Neural progenitor cell (in vitro differentiated cells): ENCODE results near the gene HDAC4. TPM values are rescaled to one million over a fixed set of nuclear protein-coding genes. Genes with fewer than 3 reads are reported as not detected.

Source experiments
- DNase-seq: peaks from one replicate; pipeline ENCODE4 v3.0.0-alpha.2; 2016; ENCODE audit warnings: low spot score
- H2AFZ ChIP-seq: fragments of 200-600 bp; sonication (generic); replicated peaks from 2 replicates; pipeline ENCODE4 v1.6.1; 2016; ENCODE audit warnings: antibody characterized with exemption
- H3F3A ChIP-seq: fragments of 200-600 bp; sonication (generic); 2 replicates; pipeline ENCODE4 v1.6.1; 2016; ENCODE audit warnings: antibody characterized with exemption, low read depth
- H3K27ac ChIP-seq: fragments of 200-600 bp; sonication (generic); 2 replicates; pipeline ENCODE4 v1.5.1; 2016; ENCODE audit warnings: mild to moderate bottlenecking
- H3K27me3 ChIP-seq: fragments of 200-600 bp; sonication (generic); 2 replicates; pipeline ENCODE4 v1.6.1; 2016; ENCODE audit warnings: mild to moderate bottlenecking, moderate library complexity
- H3K36me3 ChIP-seq: fragments of 200-600 bp; sonication (generic); 2 replicates; pipeline ENCODE4 v1.5.1; 2016
- H3K4me1 ChIP-seq: fragments of 200-600 bp; sonication (generic); 2 replicates; pipeline ENCODE4 v1.6.1; 2016; ENCODE audit warnings: mixed run types
- H3K4me2 ChIP-seq: fragments of 200-600 bp; sonication (generic); 2 replicates; pipeline ENCODE4 v1.6.1; 2016
- H3K4me3 ChIP-seq: fragments of 200-600 bp; sonication (generic); 2 replicates; pipeline ENCODE4 v1.5.1; 2016
- H3K79me2 ChIP-seq: fragments of 200-600 bp; sonication (generic); 2 replicates; pipeline ENCODE4 v1.6.1; 2016; ENCODE audit warnings: low read depth
- H3K9ac ChIP-seq: fragments of 200-600 bp; sonication (generic); 2 replicates; pipeline ENCODE4 v1.6.1; 2016
- H3K9me3 ChIP-seq: fragments of 200-600 bp; sonication (generic); 2 replicates; pipeline ENCODE4 v1.5.1; 2016; ENCODE audit warnings: low read depth
- H4K20me1 ChIP-seq: fragments of 200-600 bp; sonication (generic); 2 replicates; pipeline ENCODE4 v1.6.1; 2016; ENCODE audit warnings: low read depth
- H3K27ac Mint-ChIP-seq: 3 replicates; pipeline ENCODE4 v1.8.0; 2021; ENCODE audit warnings: mixed read lengths
- H3K27me3 Mint-ChIP-seq: 2 replicates; pipeline ENCODE4 v1.8.0; 2022; ENCODE audit warnings: low read depth, mild to moderate bottlenecking, inconsistent platforms, moderate library complexity, mixed read lengths; ENCODE audit not compliant: insufficient read depth
- H3K36me3 Mint-ChIP-seq: 3 replicates; pipeline ENCODE4 v1.8.0; 2021; ENCODE audit warnings: mixed read lengths
- H3K4me1 Mint-ChIP-seq: 3 replicates; pipeline ENCODE4 v1.8.0; 2021; ENCODE audit warnings: mixed read lengths
- H3K4me3 Mint-ChIP-seq: 3 replicates; pipeline ENCODE4 v1.8.0; 2021; ENCODE audit warnings: mild to moderate bottlenecking, moderate library complexity, mixed read lengths
- H3K9me3 Mint-ChIP-seq: 3 replicates; pipeline ENCODE4 v1.8.0; 2020; ENCODE audit warnings: mixed read lengths
- EZH2 ChIP-seq: fragments of 200-600 bp; sonication (generic); IDR thresholded peaks from 2 replicates; pipeline ENCODE4 v1.6.1; 2017; ENCODE audit warnings: antibody characterized with exemption, mild to moderate bottlenecking, moderate library complexity
- EZH2phosphoT487 ChIP-seq: fragments of 200-600 bp; sonication (generic); IDR thresholded peaks from 2 replicates; pipeline ENCODE4 v1.6.1; 2017; ENCODE audit warnings: antibody characterized with exemption
- total RNA-seq: library from RNA; depleted of rRNA; stranded (reverse); fragments of >200 nt; gene quantifications from 2 replicates; pipeline ENCODE4 v1.2.3, GENCODE V29; 2015; ENCODE audit warnings: low replicate concordance
- TF ChIP-seq, protein P1 (sequence below): fragments of 200-600 bp; sonication (generic); IDR thresholded peaks from 2 replicates; pipeline ENCODE4 v1.5.1; 2017; ENCODE audit warnings: antibody characterized with exemption, mild to moderate bottlenecking

Gene HDAC4
- total RNA-seq, 1 donor from 2014 or later: 36.0 TPM

GRCh38 chr2:239354132-239354790, 46.6 kb downstream of the HDAC4 start:
- Mint-ChIP-seq H3K27ac (no peak overlapping the region), H3K4me1 (peaks cover 14% of the 10 kb centered on the region), H3K9me3 (peaks cover 31% of the 10 kb centered on the region), H3K36me3 (peaks cover 51% of the 10 kb centered on the region), H3K4me3 (no peak overlapping the region), H3K27me3 (peaks cover 2% of the 10 kb centered on the region)
- Histone ChIP-seq H3K9me3 (peaks cover 4% of the 10 kb centered on the region), H3K4me1 (peaks cover 16% of the 10 kb centered on the region), H3K4me3 (no peak overlapping the region), H3K27me3 (no peaks in the 10 kb centered on the region), H3K36me3 (peaks cover 5% of the 10 kb centered on the region), H3K9ac (no peak overlapping the region), H2AFZ (no peak overlapping the region), H3K4me2 (no peak overlapping the region), H4K20me1 (peaks cover 20% of the 10 kb centered on the region), H3F3A (peaks cover 12% of the 10 kb centered on the region), H3K79me2 (peaks cover 76% of the 10 kb centered on the region), H3K27ac (no peak overlapping the region)
- DNase-seq: no peak
- no peak for TF ChIP-seq EZH2phosphoT487
- TF ChIP-seq, protein P1, sequence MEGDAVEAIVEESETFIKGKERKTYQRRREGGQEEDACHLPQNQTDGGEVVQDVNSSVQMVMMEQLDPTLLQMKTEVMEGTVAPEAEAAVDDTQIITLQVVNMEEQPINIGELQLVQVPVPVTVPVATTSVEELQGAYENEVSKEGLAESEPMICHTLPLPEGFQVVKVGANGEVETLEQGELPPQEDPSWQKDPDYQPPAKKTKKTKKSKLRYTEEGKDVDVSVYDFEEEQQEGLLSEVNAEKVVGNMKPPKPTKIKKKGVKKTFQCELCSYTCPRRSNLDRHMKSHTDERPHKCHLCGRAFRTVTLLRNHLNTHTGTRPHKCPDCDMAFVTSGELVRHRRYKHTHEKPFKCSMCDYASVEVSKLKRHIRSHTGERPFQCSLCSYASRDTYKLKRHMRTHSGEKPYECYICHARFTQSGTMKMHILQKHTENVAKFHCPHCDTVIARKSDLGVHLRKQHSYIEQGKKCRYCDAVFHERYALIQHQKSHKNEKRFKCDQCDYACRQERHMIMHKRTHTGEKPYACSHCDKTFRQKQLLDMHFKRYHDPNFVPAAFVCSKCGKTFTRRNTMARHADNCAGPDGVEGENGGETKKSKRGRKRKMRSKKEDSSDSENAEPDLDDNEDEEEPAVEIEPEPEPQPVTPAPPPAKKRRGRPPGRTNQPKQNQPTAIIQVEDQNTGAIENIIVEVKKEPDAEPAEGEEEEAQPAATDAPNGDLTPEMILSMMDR: no peak
- no peak for TF ChIP-seq EZH2

- Histone ChIP-seq H3K9ac (no peak overlapping the region), H3F3A (peaks cover 12% of the 10 kb centered on the region), H3K4me1 (peaks cover 20% of the 10 kb centered on the region), H2AFZ (no peak overlapping the region), H3K4me3 (no peak overlapping the region), H3K27me3 (no peaks in the 10 kb centered on the region), H3K36me3 (peaks cover 5% of the 10 kb centered on the region), H3K79me2 (peaks cover 77% of the 10 kb centered on the region), H3K27ac (no peak overlapping the region), H3K4me2 (no peak overlapping the region), H4K20me1 (peaks cover 22% of the 10 kb centered on the region), H3K9me3 (peaks cover 4% of the 10 kb centered on the region)
- TF ChIP-seq, protein P1: no peak
- TF ChIP-seq EZH2phosphoT487 (no peak), EZH2 (no peak)
- H3K9me3 Mint-ChIP-seq: peaks cover 30% of the 10 kb centered on the region
- H3K27me3 Mint-ChIP-seq: peaks cover 2% of the 10 kb centered on the region
- H3K27ac Mint-ChIP-seq: no peak overlapping the region
- DNase-seq: no peak
- peaks cover 17% of the 10 kb centered on the region for H3K4me1 Mint-ChIP-seq
- no peak overlapping the region for H3K4me3 Mint-ChIP-seq
- H3K36me3 Mint-ChIP-seq: peaks cover 50% of the 10 kb centered on the region
Observed at GRCh38 chr2:239353692-239354091, 47.1 kb downstream of the HDAC4 start.

- H3K27ac Mint-ChIP-seq: no peak overlapping the region
- Histone ChIP-seq H3K4me1 (peaks cover 20% of the 10 kb centered on the region), H3K4me2 (no peak overlapping the region), H3K9ac (no peak overlapping the region), H2AFZ (no peak overlapping the region), H3K36me3 (peaks cover 5% of the 10 kb centered on the region), H3K79me2 (peaks cover 76% of the 10 kb centered on the region), H3K4me3 (no peak overlapping the region), H3K27me3 (no peaks in the 10 kb centered on the region), H3K27ac (no peak overlapping the region), H3K9me3 (peaks cover 4% of the 10 kb centered on the region), H3F3A (peaks cover 12% of the 10 kb centered on the region), H4K20me1 (peaks cover 27% of the 10 kb centered on the region)
- H3K4me3 Mint-ChIP-seq: no peak overlapping the region
- no peak for DNase-seq
- H3K27me3 Mint-ChIP-seq: no peaks in the 10 kb centered on the region
- H3K4me1 Mint-ChIP-seq: peaks cover 18% of the 10 kb centered on the region
- H3K36me3 Mint-ChIP-seq: peaks cover 38% of the 10 kb centered on the region
- peaks cover 19% of the 10 kb centered on the region for H3K9me3 Mint-ChIP-seq
- no peak for TF ChIP-seq EZH2
- TF ChIP-seq, protein P1: no peak
- TF ChIP-seq EZH2phosphoT487: no peak
Observed at GRCh38 chr2:239351687-239352086, 49.1 kb downstream of the HDAC4 start.
